Inflammatory macrophage treated with lipopolysaccharide for 1 hour (primary cell): Measurements from ENCODE around the gene PDE6G.

Experiments
- DNase-seq, 2 donors: peaks; one replicate each; pipeline ENCODE4 v3.0.0-alpha.2; 2020 to 2022

PDE6G gene

GRCh38 chr17:81656835-81657234 is 493 bp upstream of the PDE6G start:
- DNase-seq, result no peak

GRCh38 chr17:81655378-81656117 is 794 bp downstream of the PDE6G start:
- peak; percentile 35 to 72 for DNase-seq

- DNase-seq, result no peak
These were observed 3.2 kb downstream of the PDE6G start for GRCh38 chr17:81652906-81653771.

GRCh38 chr17:81651692-81652091 is 4.7 kb downstream of the PDE6G start:
- no peak for DNase-seq

- no peak for DNase-seq
These were observed 5.4 kb downstream of the PDE6G start for GRCh38 chr17:81650951-81651350.

- DNase-seq, result no peak
These were observed 7.6 kb downstream of the PDE6G start for GRCh38 chr17:81648707-81649085.

GRCh38 chr17:81648013-81648706 is 8.2 kb downstream of the PDE6G start:
- DNase-seq, result no peak

- DNase-seq, result no peak
These were observed 8.7 kb downstream of the PDE6G start for GRCh38 chr17:81647640-81648012.

GRCh38 chr17:81646869-81647600 is 9.3 kb downstream of the PDE6G start:
- DNase-seq, result no peak

- no peak for DNase-seq
These were observed 11.1 kb downstream of the PDE6G start for GRCh38 chr17:81644976-81645952.

GRCh38 chr17:81644496-81644895 is 11.8 kb downstream of the PDE6G start:
- DNase-seq, result no peak

- DNase-seq, result no peak
These were observed 14.4 kb downstream of the PDE6G start for GRCh38 chr17:81641825-81642489.

GRCh38 chr17:81640011-81640410 is 16.3 kb downstream of the PDE6G start:
- DNase-seq, result no peak

- no peak for DNase-seq
These were observed 17.7 kb downstream of the PDE6G start for GRCh38 chr17:81638683-81639082.

- peak; percentile 91 to 96 for DNase-seq
These were observed 19.6 kb downstream of the PDE6G start, which contains the start of the genes NPLOC4 and TSPAN10 for GRCh38 chr17:81636505-81637288. Gene NPLOC4, minus strand, starts transcription at chr17:81637112. Its CDS starts 182 bp downstream, at chr17:81636930. Gene TSPAN10, plus strand, starts transcription at chr17:81637196. Its CDS starts 5,217 bp downstream, at chr17:81642413.

- DNase-seq, result peak; percentile 30 to 33
These were observed 20.3 kb downstream of the PDE6G start for GRCh38 chr17:81635973-81636504.

- DNase-seq, result no peak
These were observed 20.9 kb downstream of the PDE6G start for GRCh38 chr17:81635431-81635830.

GRCh38 chr17:81631482-81631881 is 24.9 kb downstream of the PDE6G start:
- no peak for DNase-seq

- DNase-seq, result no peak
These were observed 26.1 kb downstream of the PDE6G start for GRCh38 chr17:81630274-81630673.
